HEK293 (cell line): ENCODE data around the gene NEO1.

Experiments
- CTCF ChIA-PET: fragments of 350-600 bp; formaldehyde crosslinking; extraction: SDS; loops from one replicate; lab custom pipeline; 2021; ENCODE audit warnings: antibody characterized with exemption; lab: Yijun Ruan, JAX
- POLR2A ChIA-PET: fragments of 300-600 bp; formaldehyde crosslinking; extraction: SDS; loops from one replicate; lab custom pipeline; 2020; ENCODE audit warnings: antibody characterized with exemption, inconsistent platforms; lab: Yijun Ruan, JAX
- H3K27ac ChIP-seq: fragments of 200-500 bp; sonication (Bioruptor generic); 2 replicates; pipeline ENCODE4 v1.5.1; 2014; ENCODE audit warnings: low read depth, low read length, control low read depth, inconsistent platforms; ENCODE audit errors: extremely low read depth
- H3K36me3 ChIP-seq, 2 experiments: fragments of 200-500 bp in 1 of 2; sonication (Bioruptor generic) in 1 of 2; 1 replicate in 1 of 2; 2 replicates in 1 of 2; pipeline ENCODE4 v1.5.1; 2014 to 2017; ENCODE audit warnings: inconsistent platforms in 2 of 2, low read length in 2 of 2; ENCODE audit not compliant: control insufficient read depth in 2 of 2, insufficient read depth in 1 of 2
- H3K4me1 ChIP-seq: fragments of 200-500 bp; sonication (Bioruptor generic); 2 replicates; pipeline ENCODE4 v1.5.1; 2014; ENCODE audit warnings: mild to moderate bottlenecking, low read length, inconsistent platforms; ENCODE audit not compliant: control insufficient read depth, insufficient read depth
- H3K4me3 ChIP-seq: 2 replicates; pipeline ENCODE4 v1.5.1; 2011; ENCODE audit warnings: low read depth, mild to moderate bottlenecking, control low read depth, low read length, moderate library complexity
- H3K9me3 ChIP-seq: fragments of 200-500 bp; sonication (Bioruptor generic); 2 replicates; pipeline ENCODE4 v1.5.1; 2014; ENCODE audit warnings: low read depth, low read length, inconsistent platforms; ENCODE audit not compliant: control insufficient read depth, insufficient read depth
- BCL11A ChIP-seq: fragments of 450-650 bp; formaldehyde crosslinking; IDR thresholded peaks from 2 replicates; pipeline ENCODE4 v1.5.1; 2016; ENCODE audit warnings: low read depth, missing biosample characterization, missing genetic modification characterization
- EGR2 ChIP-seq: fragments of 450-650 bp; formaldehyde crosslinking; IDR thresholded peaks from 2 replicates; pipeline ENCODE4 v1.5.1; 2016; ENCODE audit warnings: low read depth, missing biosample characterization, missing genetic modification characterization
- KLF9 ChIP-seq: fragments of 450-650 bp; formaldehyde crosslinking; IDR thresholded peaks from 2 replicates; pipeline ENCODE4 v1.5.1; 2016; ENCODE audit warnings: missing biosample characterization, missing genetic modification characterization, low read depth
- REPIN1 ChIP-seq: fragments of 450-650 bp; formaldehyde crosslinking; IDR thresholded peaks from 2 replicates; pipeline ENCODE4 v1.5.1; 2017; ENCODE audit warnings: missing biosample characterization, missing genetic modification characterization, low read depth
- ZBTB1 ChIP-seq: fragments of 450-650 bp; formaldehyde crosslinking; IDR thresholded peaks from 2 replicates; pipeline ENCODE4 v1.5.1; 2016; ENCODE audit warnings: missing biosample characterization, missing genetic modification characterization
- ZBTB17 ChIP-seq: fragments of 450-650 bp; formaldehyde crosslinking; IDR thresholded peaks from 2 replicates; pipeline ENCODE4 v1.5.1; 2016; ENCODE audit warnings: missing biosample characterization, missing genetic modification characterization
- ZBTB20 ChIP-seq: fragments of 450-650 bp; formaldehyde crosslinking; IDR thresholded peaks from 2 replicates; pipeline ENCODE4 v1.5.1; 2016; ENCODE audit warnings: missing biosample characterization, missing genetic modification characterization
- ZNF133 ChIP-seq: fragments of 450-650 bp; formaldehyde crosslinking; IDR thresholded peaks from 2 replicates; pipeline ENCODE4 v1.5.1; 2016; ENCODE audit warnings: missing biosample characterization, missing genetic modification characterization
- ZNF211 ChIP-seq: fragments of 450-650 bp; formaldehyde crosslinking; IDR thresholded peaks from 2 replicates; pipeline ENCODE4 v1.5.1; 2016; ENCODE audit warnings: low read depth, missing biosample characterization, missing genetic modification characterization
- ZNF214 ChIP-seq: fragments of 450-650 bp; formaldehyde crosslinking; IDR thresholded peaks from 2 replicates; pipeline ENCODE4 v1.5.1; 2017; ENCODE audit warnings: missing biosample characterization, mild to moderate bottlenecking, missing genetic modification characterization, borderline replicate concordance
- ZNF221 ChIP-seq: fragments of 450-650 bp; formaldehyde crosslinking; IDR thresholded peaks from 2 replicates; pipeline ENCODE4 v1.5.1; 2017; ENCODE audit warnings: missing biosample characterization, missing genetic modification characterization, borderline replicate concordance
- ZNF354C ChIP-seq: fragments of 450-650 bp; formaldehyde crosslinking; IDR thresholded peaks from 2 replicates; pipeline ENCODE4 v1.5.1; 2016; ENCODE audit warnings: missing biosample characterization, missing genetic modification characterization, low read depth, borderline replicate concordance
- ZNF391 ChIP-seq: fragments of 450-650 bp; formaldehyde crosslinking; IDR thresholded peaks from 2 replicates; pipeline ENCODE4 v1.5.1; 2016; ENCODE audit warnings: low read depth, missing biosample characterization, missing genetic modification characterization, borderline replicate concordance
- ZNF555 ChIP-seq: fragments of 450-650 bp; formaldehyde crosslinking; conservative IDR thresholded peaks from 2 replicates; pipeline ENCODE4 v1.5.1; 2017; ENCODE audit warnings: missing biosample characterization, mild to moderate bottlenecking, missing genetic modification characterization, inconsistent platforms
- ZNF610 ChIP-seq: fragments of 450-650 bp; formaldehyde crosslinking; IDR thresholded peaks from 2 replicates; pipeline ENCODE4 v1.5.1; 2016; ENCODE audit warnings: missing biosample characterization, missing genetic modification characterization, borderline replicate concordance
- ZNF626 ChIP-seq: fragments of 450-650 bp; sonication (Bioruptor Pico); formaldehyde crosslinking; IDR thresholded peaks from 2 replicates; pipeline ENCODE4 v1.5.1; 2018; ENCODE audit warnings: missing biosample characterization, missing genetic modification characterization, inconsistent platforms
- ZNF677 ChIP-seq: fragments of 450-650 bp; IDR thresholded peaks from 2 replicates; pipeline ENCODE4 v1.5.0; 2018; ENCODE audit warnings: missing biosample characterization, mild to moderate bottlenecking, missing genetic modification characterization, moderate library complexity
- ZNF747 ChIP-seq: fragments of 450-650 bp; formaldehyde crosslinking; IDR thresholded peaks from 2 replicates; pipeline ENCODE4 v1.5.1; 2016; ENCODE audit warnings: missing biosample characterization, missing genetic modification characterization
- ZNF76 ChIP-seq: fragments of 450-650 bp; formaldehyde crosslinking; IDR thresholded peaks from 2 replicates; pipeline ENCODE4; 2016; ENCODE audit warnings: low read depth, missing biosample characterization, missing genetic modification characterization, borderline replicate concordance
- ZNF776 ChIP-seq: fragments of 450-650 bp; formaldehyde crosslinking; IDR thresholded peaks from 2 replicates; pipeline ENCODE4 v1.5.0; 2017; ENCODE audit warnings: missing biosample characterization, missing genetic modification characterization, borderline replicate concordance
- TF ChIP-seq, protein P1 (sequence below): fragments of 450-650 bp; formaldehyde crosslinking; conservative IDR thresholded peaks from 2 replicates; pipeline ENCODE4 v1.5.1; 2016; ENCODE audit warnings: low read depth, missing biosample characterization, missing genetic modification characterization
- TF ChIP-seq, protein P2 (sequence below): fragments of 450-650 bp; formaldehyde crosslinking; IDR thresholded peaks from 2 replicates; pipeline ENCODE4 v1.5.1; 2017; ENCODE audit warnings: missing biosample characterization, missing genetic modification characterization
- TF ChIP-seq, protein P3 (sequence below): fragments of 450-650 bp; formaldehyde crosslinking; IDR thresholded peaks from 2 replicates; pipeline ENCODE4 v1.5.1; 2016; ENCODE audit warnings: missing biosample characterization, missing genetic modification characterization

Gene NEO1

DNA sequence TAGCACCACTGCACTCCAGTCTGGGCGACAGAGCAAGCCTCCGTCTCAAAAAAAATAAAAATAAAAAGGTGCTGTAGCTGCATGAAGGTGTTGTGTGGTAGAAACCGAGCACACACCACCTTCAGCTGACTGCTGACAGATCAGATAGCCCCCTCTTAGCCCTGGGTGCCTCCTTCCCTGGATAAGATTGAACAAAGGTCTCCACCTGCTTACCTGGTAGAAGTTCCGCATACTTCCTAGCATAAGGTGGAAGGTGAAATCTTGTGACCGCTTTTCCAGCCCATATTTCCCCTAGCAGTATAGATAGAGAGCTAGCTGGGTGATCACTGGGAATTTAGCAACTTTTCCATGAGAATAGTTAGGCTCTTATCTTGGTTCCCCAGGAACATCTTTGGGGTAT, 18.7 kb upstream of the NEO1 start (continued):
- TF ChIP-seq, protein P1, sequence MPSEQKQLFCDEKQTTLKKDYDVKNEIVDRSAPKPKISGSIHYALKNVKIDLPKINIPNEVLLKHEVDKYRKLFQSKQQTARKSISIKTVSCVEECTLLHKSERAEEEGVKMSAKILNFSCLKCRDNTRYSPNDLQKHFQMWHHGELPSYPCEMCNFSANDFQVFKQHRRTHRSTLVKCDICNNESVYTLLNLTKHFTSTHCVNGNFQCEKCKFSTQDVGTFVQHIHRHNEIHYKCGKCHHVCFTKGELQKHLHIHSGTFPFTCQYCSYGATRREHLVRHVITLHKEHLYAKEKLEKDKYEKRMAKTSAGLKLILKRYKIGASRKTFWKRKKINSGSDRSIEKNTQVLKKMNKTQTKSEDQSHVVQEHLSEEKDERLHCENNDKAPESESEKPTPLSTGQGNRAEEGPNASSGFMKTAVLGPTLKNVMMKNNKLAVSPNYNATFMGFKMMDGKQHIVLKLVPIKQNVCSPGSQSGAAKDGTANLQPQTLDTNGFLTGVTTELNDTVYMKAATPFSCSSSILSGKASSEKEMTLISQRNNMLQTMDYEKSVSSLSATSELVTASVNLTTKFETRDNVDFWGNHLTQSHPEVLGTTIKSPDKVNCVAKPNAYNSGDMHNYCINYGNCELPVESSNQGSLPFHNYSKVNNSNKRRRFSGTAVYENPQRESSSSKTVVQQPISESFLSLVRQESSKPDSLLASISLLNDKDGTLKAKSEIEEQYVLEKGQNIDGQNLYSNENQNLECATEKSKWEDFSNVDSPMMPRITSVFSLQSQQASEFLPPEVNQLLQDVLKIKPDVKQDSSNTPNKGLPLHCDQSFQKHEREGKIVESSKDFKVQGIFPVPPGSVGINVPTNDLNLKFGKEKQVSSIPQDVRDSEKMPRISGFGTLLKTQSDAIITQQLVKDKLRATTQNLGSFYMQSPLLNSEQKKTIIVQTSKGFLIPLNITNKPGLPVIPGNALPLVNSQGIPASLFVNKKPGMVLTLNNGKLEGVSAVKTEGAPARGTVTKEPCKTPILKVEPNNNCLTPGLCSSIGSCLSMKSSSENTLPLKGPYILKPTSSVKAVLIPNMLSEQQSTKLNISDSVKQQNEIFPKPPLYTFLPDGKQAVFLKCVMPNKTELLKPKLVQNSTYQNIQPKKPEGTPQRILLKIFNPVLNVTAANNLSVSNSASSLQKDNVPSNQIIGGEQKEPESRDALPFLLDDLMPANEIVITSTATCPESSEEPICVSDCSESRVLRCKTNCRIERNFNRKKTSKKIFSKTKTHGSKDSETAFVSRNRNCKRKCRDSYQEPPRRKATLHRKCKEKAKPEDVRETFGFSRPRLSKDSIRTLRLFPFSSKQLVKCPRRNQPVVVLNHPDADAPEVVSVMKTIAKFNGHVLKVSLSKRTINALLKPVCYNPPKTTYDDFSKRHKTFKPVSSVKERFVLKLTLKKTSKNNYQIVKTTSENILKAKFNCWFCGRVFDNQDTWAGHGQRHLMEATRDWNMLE (tag by site-specific recombination), result no peak
- no peak for TF ChIP-seq ZBTB17 (tag by site-specific recombination)
- TF ChIP-seq ZNF214 (tag by site-specific recombination), result no peak
- no peak for TF ChIP-seq EGR2
- TF ChIP-seq, protein P2, sequence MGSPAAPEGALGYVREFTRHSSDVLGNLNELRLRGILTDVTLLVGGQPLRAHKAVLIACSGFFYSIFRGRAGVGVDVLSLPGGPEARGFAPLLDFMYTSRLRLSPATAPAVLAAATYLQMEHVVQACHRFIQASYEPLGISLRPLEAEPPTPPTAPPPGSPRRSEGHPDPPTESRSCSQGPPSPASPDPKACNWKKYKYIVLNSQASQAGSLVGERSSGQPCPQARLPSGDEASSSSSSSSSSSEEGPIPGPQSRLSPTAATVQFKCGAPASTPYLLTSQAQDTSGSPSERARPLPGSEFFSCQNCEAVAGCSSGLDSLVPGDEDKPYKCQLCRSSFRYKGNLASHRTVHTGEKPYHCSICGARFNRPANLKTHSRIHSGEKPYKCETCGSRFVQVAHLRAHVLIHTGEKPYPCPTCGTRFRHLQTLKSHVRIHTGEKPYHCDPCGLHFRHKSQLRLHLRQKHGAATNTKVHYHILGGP (tag by site-specific recombination), result no peak
- TF ChIP-seq REPIN1 (tag by site-specific recombination), result no peak
- TF ChIP-seq ZBTB1, result no peak
- TF ChIP-seq ZNF221 (tag by site-specific recombination), result no peak
- no peak for TF ChIP-seq ZNF610 (tag by site-specific recombination)
- no peak for TF ChIP-seq ZNF555 (tag by site-specific recombination)
- TF ChIP-seq, all 188 proteins: peak for 0

DNA sequence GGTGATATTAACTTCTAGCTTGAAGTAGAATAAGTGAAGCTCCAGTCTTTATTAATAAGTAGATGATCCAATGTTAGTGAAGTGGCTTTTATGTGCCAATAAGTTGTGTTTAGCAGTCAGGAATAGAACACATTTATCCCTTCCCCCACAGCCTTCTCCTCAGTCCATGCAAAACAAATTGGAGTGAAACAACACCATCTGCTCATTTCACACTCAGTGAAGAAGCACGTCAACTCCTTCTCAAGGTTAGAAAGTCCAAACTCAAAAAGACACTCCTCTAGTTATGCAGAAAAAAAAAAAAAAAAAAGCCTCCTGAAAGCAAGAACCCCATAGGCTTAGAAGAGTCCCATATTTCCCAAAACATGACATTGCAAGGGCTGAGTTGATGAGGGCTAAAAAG, 18.0 kb upstream of the NEO1 start:
- no peaks in the 10 kb centered on the region for H3K36me3 ChIP-seq
- ChIA-PET CTCF (no interaction called here), POLR2A (no interaction called here)
- no peak overlapping the region for H3K4me3 ChIP-seq
- H3K4me1 ChIP-seq, result no peaks in the 10 kb centered on the region
- TF ChIP-seq ZNF211 (tag by site-specific recombination) (no peak), ZNF354C (tag by site-specific recombination) (no peak), ZNF133 (tag by site-specific recombination) (no peak), ZNF747 (no peak), KLF9 (tag by site-specific recombination) (no peak), ZNF391 (tag by site-specific recombination) (no peak), ZNF677 (tag by site-specific recombination) (no peak), ZNF76 (tag by site-specific recombination) (no peak), ZNF626 (tag by site-specific recombination) (no peak), ZBTB20 (no peak), ZNF214 (tag by site-specific recombination) (no peak), ZNF776 (tag by site-specific recombination) (no peak), BCL11A (tag by site-specific recombination) (no peak)
- TF ChIP-seq, protein P3, sequence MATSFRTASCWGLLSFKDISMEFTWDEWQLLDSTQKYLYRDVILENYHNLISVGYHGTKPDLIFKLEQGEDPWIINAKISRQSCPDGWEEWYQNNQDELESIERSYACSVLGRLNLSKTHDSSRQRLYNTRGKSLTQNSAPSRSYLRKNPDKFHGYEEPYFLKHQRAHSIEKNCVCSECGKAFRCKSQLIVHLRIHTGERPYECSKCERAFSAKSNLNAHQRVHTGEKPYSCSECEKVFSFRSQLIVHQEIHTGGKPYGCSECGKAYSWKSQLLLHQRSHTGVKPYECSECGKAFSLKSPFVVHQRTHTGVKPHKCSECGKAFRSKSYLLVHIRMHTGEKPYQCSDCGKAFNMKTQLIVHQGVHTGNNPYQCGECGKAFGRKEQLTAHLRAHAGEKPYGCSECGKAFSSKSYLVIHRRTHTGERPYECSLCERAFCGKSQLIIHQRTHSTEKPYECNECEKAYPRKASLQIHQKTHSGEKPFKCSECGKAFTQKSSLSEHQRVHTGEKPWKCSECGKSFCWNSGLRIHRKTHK (tag by site-specific recombination), result no peak
- no peaks in the 10 kb centered on the region for H3K9me3 ChIP-seq
- no peak overlapping the region for H3K27ac ChIP-seq
